Fibroblast of mammary gland (primary cell): ENCODE data around the gene FBLL1.

ENCODE experiments used
- DNase-seq: peaks from one replicate; pipeline ENCODE4 v3.0.0-alpha.2; 2010; ENCODE audit warnings: low read depth
- H3K4me3 ChIP-seq: 2 replicates; pipeline ENCODE4 v1.5.1; 2011; ENCODE audit warnings: low read depth, mild to moderate bottlenecking, low read length, moderate library complexity; ENCODE audit not compliant: control insufficient read depth
- TF ChIP-seq, protein P1 (sequence below): conservative IDR thresholded peaks from 2 replicates; pipeline ENCODE4 v1.5.1; 2011; ENCODE audit warnings: low read depth, low read length, inconsistent platforms; ENCODE audit not compliant: control insufficient read depth, insufficient read depth

Gene FBLL1

GRCh38 chr5:168579488-168580226 is 50.6 kb downstream of the FBLL1 start:
- TF ChIP-seq, protein P1, sequence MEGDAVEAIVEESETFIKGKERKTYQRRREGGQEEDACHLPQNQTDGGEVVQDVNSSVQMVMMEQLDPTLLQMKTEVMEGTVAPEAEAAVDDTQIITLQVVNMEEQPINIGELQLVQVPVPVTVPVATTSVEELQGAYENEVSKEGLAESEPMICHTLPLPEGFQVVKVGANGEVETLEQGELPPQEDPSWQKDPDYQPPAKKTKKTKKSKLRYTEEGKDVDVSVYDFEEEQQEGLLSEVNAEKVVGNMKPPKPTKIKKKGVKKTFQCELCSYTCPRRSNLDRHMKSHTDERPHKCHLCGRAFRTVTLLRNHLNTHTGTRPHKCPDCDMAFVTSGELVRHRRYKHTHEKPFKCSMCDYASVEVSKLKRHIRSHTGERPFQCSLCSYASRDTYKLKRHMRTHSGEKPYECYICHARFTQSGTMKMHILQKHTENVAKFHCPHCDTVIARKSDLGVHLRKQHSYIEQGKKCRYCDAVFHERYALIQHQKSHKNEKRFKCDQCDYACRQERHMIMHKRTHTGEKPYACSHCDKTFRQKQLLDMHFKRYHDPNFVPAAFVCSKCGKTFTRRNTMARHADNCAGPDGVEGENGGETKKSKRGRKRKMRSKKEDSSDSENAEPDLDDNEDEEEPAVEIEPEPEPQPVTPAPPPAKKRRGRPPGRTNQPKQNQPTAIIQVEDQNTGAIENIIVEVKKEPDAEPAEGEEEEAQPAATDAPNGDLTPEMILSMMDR = no peak
- DNase-seq = peak; percentile 99

DNA sequence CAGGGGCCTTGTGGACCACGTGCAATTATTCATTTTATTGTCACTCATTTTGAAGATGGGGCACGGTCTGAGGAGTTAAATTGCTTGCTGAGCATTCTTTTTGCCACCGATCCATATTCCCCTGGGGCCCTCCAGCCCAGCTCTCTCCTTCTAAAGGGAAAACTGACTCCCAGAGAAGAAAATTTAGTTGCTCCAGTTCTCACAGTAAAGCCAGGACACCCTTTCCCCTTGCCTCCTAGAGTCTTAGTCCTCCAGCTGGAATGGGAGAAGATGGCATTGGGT is 51.1 kb downstream of the FBLL1 start:
- H3K4me3 ChIP-seq = peak overlapping the region; percentile 26
- TF ChIP-seq, protein P1 = no peak
- peak; percentile 10 for DNase-seq

More at GRCh38 chr5:168579488-168580226, 50.6 kb downstream of the FBLL1 start:
- H3K4me3 ChIP-seq = peak overlapping the region; percentile 82
